HG03196 (cell line): ENCODE results near the gene SSX2B.
"Not testable (repeated sequence)": the region's sequence is repeated elsewhere in the genome, so short reads cannot be mapped to it uniquely, and the experiment has no call there.

Experiments used
- ATAC-seq: cut with Tn5 transposase; IDR thresholded peaks from one replicate; pipeline ENCODE4 v1.9.1; 2021; ENCODE audit not compliant: unreplicated experiment

The SSX2B gene, protein sequence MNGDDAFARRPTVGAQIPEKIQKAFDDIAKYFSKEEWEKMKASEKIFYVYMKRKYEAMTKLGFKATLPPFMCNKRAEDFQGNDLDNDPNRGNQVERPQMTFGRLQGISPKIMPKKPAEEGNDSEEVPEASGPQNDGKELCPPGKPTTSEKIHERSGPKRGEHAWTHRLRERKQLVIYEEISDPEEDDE

DNA sequence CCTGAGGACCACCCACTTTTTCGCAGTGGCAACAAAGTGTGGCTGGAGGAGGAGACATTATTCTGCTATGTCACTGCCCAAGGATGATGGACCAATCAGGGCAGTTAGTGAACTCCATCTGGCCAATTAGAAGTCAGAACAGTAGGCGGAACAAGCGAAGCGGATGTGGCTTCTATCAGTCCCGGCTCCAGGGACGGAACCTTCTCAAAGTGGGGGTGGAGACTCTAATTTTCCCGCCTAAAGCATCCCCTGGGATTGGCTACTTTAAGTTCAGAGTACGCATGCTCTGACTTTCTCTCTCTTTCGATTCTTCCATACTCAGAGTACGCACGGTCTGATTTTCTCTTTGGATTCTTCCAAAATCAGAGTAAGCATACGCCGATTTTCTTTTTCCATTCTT lies at the start of gene SSX2B:
SSX2B (plus strand) TSS at position 301 of the 400 bp plus-strand sequence. CDS start 1,429 bp downstream, outside the sequence.
- ATAC-seq = not testable (repeated sequence)

DNA sequence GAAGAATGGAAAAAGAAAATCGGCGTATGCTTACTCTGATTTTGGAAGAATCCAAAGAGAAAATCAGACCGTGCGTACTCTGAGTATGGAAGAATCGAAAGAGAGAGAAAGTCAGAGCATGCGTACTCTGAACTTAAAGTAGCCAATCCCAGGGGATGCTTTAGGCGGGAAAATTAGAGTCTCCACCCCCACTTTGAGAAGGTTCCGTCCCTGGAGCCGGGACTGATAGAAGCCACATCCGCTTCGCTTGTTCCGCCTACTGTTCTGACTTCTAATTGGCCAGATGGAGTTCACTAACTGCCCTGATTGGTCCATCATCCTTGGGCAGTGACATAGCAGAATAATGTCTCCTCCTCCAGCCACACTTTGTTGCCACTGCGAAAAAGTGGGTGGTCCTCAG lies 44.0 kb upstream of the SSX2B start, which contains the start of gene SSX2:
SSX2 (minus strand) TSS at position 101 of the 400 bp plus-strand sequence. CDS start 1,429 bp downstream, outside the sequence.
- ATAC-seq = not testable (repeated sequence)

DNA sequence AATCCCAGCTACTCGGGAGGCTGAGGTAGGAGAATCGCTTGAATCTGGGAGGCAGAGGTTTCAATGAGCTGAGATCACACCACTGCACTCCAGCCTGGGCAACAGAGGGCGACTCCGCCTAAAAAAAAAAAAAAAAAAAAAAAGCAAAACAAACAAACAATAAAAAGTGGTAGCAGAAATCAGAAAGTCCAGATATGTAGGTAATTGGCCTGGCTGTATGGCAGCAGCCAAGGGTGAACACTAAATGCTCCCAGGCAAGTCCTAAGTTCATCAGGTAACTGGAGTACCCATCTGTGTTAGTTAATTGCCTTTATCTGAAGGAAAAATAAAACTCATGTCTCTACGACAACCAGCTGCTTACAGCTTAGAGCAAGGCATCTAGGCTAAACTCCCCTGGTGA lies 14.9 kb downstream of the SSX2B start:
- not testable (repeated sequence) for ATAC-seq

DNA sequence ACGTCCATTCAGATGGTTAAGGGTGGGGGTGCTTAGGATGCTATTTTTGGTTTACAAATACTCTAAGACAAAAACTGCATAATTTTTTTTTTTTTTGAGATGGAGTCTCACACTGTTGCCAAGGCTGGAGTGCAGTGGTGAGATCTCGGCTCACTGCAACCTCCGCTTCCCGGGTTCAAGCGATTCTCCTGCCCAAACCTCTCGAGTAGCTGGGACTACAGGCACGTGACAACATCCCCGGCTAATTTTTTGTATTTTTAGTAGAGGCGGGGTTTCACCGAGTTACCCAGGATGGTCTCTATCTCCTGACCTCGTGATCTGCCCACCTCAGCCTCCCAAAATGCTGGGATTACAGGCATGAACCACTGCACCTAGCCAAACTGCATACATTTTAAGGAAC lies 22.5 kb downstream of the SSX2B start:
- not testable (repeated sequence) for ATAC-seq

DNA sequence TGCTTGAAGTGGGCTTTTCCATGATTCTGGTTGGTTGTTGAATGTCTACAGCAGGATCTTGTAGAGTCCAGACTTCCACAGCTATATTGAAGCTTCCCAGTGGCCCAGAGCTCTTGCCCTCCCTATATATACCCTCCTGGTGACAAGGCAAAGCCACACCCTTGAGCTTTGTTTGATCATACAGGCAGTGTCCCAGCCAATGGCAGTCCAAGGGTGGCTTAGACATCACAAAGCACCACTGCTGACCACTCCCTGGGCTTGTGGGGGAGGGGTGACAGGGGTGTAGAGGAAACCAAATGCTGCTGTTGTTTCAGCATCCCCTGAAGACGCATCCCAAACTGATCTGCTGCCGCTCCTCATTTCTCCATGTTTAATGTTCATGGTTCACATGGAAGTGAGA lies 46.3 kb downstream of the SSX2B start, which contains the start of gene SPANXN5:
SPANXN5 (minus strand) TSS at position 101 of the 400 bp plus-strand sequence; CDS start at position 22, 79 bp downstream.
- ATAC-seq = not testable (repeated sequence)

DNA sequence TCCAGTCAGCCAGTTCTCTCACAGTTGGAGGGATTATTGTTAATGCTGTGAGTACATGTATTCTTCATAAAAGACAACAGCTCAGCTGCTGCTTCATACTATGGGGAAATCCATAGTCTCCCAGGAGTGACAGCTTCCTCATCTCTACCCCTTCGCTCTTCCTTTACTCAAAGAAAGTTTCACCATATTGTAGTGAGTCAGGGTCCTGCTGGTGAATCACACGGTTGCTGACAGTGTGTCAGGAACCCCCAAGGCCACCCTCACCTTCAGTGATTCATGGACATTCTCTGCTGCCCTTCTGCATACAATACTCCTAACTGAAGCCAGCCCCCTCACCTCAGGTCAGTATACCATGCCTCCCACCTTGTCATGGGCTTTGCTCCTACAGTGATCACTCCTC lies 53.8 kb downstream of the SSX2B start:
- not testable (repeated sequence) for ATAC-seq
